Mesothelial cell of epicardium (in vitro differentiated cells): ENCODE data around the gene SGCB. TPM values are rescaled to one million over a fixed set of nuclear protein-coding genes. Genes with fewer than 3 reads are reported as not detected.
A peak's percentile ranks its signal among the peaks of the same experiment; 100 is the strongest.

ENCODE experiments used
- DNase-seq, 2 experiments: peaks; one replicate each; pipeline ENCODE4 v3.0.0; 2021; ENCODE audit warnings: low spot score in 2 of 2; ENCODE audit not compliant: unreplicated experiment in 2 of 2
- H3K27ac Mint-ChIP-seq: 2 replicates; pipeline ENCODE4 v1.8.0; 2021; ENCODE audit warnings: mixed read lengths
- H3K27me3 Mint-ChIP-seq: 2 replicates; pipeline ENCODE4 v1.8.0; 2021; ENCODE audit warnings: low read depth, mixed read lengths
- H3K36me3 Mint-ChIP-seq: 2 replicates; pipeline ENCODE4 v1.8.0; 2021; ENCODE audit warnings: mixed read lengths
- H3K4me1 Mint-ChIP-seq: 2 replicates; pipeline ENCODE4 v1.8.0; 2021; ENCODE audit warnings: mixed read lengths
- H3K4me3 Mint-ChIP-seq: 2 replicates; pipeline ENCODE4 v1.8.0; 2021; ENCODE audit warnings: mild to moderate bottlenecking, moderate library complexity, mixed read lengths
- H3K9me3 Mint-ChIP-seq: 2 replicates; pipeline ENCODE4 v1.8.0; 2021; ENCODE audit warnings: mixed read lengths
- total RNA-seq: library from RNA; stranded (reverse); gene quantifications from 3 replicates; pipeline ENCODE4 v1.2.1, GENCODE V29; 2021
- TF ChIP-seq, protein P1 (sequence below): fragments of 200-600 bp; sonication (generic); IDR thresholded peaks from one replicate; pipeline ENCODE4 v1.5.0; 2021; ENCODE audit warnings: antibody characterized with exemption; ENCODE audit not compliant: unreplicated experiment

Gene SGCB
- total RNA-seq, 1 donor from 2014 or later: 30.4 TPM

DNA sequence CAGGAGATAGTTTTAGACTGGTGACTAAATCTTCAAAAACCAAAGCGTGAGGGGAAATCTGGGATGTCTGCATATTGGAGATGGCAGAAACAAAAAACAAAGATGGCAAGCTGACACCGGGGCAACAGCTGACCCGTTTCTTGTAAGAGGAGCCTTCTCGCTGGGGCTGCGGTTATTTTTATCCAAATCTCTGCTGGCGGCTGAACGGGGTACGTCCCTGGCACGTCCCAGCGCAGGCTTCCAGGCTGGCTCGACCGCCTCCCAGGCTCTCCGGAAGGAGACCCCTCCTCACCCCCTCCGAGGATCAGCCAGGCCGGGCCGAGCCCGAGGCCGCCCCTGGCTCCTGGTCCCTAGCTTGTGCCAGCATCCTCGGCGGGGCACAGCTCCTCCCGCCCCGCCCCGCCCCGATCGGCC lies 403 bp downstream of the SGCB start:
- peak; percentile 24 to 49 for DNase-seq
- Mint-ChIP-seq H3K27ac (peak overlapping the region; percentile 87), H3K4me3 (peak overlapping the region; percentile 88), H3K27me3 (peaks cover 20% of the 10 kb centered on the region), H3K36me3 (peaks cover 6% of the 10 kb centered on the region), H3K9me3 (no peaks in the 10 kb centered on the region), H3K4me1 (peaks cover 32% of the 10 kb centered on the region)
- TF ChIP-seq, protein P1, sequence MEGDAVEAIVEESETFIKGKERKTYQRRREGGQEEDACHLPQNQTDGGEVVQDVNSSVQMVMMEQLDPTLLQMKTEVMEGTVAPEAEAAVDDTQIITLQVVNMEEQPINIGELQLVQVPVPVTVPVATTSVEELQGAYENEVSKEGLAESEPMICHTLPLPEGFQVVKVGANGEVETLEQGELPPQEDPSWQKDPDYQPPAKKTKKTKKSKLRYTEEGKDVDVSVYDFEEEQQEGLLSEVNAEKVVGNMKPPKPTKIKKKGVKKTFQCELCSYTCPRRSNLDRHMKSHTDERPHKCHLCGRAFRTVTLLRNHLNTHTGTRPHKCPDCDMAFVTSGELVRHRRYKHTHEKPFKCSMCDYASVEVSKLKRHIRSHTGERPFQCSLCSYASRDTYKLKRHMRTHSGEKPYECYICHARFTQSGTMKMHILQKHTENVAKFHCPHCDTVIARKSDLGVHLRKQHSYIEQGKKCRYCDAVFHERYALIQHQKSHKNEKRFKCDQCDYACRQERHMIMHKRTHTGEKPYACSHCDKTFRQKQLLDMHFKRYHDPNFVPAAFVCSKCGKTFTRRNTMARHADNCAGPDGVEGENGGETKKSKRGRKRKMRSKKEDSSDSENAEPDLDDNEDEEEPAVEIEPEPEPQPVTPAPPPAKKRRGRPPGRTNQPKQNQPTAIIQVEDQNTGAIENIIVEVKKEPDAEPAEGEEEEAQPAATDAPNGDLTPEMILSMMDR: no peak

GRCh38 chr4:52036886-52037530 lies 1.1 kb downstream of the SGCB start:
- Mint-ChIP-seq H3K27me3 (peaks cover 15% of the 10 kb centered on the region), H3K9me3 (no peaks in the 10 kb centered on the region), H3K4me1 (peaks cover 32% of the 10 kb centered on the region), H3K36me3 (peaks cover 7% of the 10 kb centered on the region), H3K27ac (peak overlapping the region; percentile 87), H3K4me3 (peak overlapping the region; percentile 88)
- DNase-seq: no peak
- TF ChIP-seq, protein P1: no peak

GRCh38 chr4:52035190-52035589 lies 2.9 kb downstream of the SGCB start:
- Mint-ChIP-seq H3K9me3 (no peaks in the 10 kb centered on the region), H3K27me3 (peaks cover 2% of the 10 kb centered on the region), H3K36me3 (peaks cover 16% of the 10 kb centered on the region), H3K27ac (no peak overlapping the region), H3K4me3 (no peak overlapping the region), H3K4me1 (peaks cover 32% of the 10 kb centered on the region)
- TF ChIP-seq, protein P1: no peak
- DNase-seq: no peak

- Mint-ChIP-seq H3K27ac (no peak overlapping the region), H3K4me1 (peaks cover 20% of the 10 kb centered on the region), H3K27me3 (no peaks in the 10 kb centered on the region), H3K36me3 (peaks cover 29% of the 10 kb centered on the region), H3K9me3 (no peaks in the 10 kb centered on the region), H3K4me3 (no peak overlapping the region)
- TF ChIP-seq, protein P1: no peak
- no peak for DNase-seq
These were observed 6.1 kb downstream of the SGCB start for GRCh38 chr4:52032005-52032404.

DNA sequence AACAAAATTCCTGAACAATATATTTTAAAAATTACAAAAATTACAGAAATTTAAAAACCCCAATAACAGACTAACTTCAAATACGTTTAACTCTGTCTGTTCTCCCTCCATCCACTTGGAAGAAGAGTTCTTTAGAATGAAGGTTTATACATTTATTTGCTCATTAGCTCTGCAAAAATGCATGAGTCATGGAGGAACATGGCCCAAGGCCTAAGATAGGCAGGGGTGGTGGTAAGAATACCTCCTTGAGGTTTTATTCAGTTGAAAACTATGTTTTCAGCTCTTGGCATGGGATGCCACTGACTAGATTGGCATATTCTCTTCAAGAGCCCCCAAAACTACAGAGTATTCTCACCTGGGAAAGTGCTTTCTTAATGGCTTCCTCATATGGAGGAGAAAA lies 9.1 kb downstream of the SGCB start:
- Mint-ChIP-seq H3K27me3 (no peaks in the 10 kb centered on the region), H3K36me3 (peaks cover 38% of the 10 kb centered on the region), H3K27ac (no peak overlapping the region), H3K4me3 (no peak overlapping the region), H3K4me1 (peaks cover 2% of the 10 kb centered on the region), H3K9me3 (no peaks in the 10 kb centered on the region)
- no peak for DNase-seq
- TF ChIP-seq, protein P1: no peak
